SW 1271 (cell line): Measurements from ENCODE around the gene ENDOG.

Source experiments
- DNase-seq, 2 experiments: peaks; one replicate each; lab custom pipeline; 2025; lab: John Stamatoyannopoulos, UW

ENDOG gene

DNA sequence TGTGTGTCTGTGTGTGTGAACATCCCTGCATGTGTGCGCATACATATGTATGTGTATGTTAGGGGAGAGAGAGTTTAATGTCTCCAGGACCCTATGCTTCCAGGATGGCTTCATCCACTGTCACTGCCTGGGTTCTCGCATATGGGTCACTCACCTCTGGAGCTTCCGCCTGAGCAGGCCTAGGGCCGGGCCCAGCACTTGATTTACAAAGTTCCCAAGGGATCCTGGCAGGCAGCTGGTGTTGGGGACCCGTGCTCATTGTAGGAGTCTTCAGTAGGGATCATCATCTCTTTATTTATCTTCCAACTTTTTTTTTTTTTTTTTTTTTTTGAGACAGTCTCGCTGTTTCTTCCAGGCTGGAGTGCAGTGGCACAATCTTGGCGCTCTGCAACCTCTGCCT, 18.2 kb upstream of the ENDOG start:
- no peak for DNase-seq

DNA sequence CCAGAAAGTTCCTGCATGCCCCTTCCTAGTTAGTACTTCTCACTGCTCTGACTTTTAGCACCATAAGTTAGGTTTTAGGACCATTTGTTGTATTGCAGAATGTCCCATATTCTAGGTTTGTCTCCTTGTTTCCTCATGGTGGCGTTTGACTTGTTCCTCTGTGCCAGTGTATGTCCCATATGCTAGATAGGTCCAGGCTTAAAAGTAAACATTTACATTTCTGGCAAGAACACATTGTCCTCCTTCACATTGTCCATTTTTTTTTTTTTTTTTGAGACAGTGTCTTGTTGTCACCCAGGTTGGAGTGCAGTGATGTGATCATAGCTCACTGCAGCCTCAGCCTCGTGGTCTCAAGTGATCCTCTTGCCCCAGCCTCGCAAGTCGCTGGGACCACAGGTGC, 15.8 kb upstream of the ENDOG start:
- DNase-seq, result no peak

DNA sequence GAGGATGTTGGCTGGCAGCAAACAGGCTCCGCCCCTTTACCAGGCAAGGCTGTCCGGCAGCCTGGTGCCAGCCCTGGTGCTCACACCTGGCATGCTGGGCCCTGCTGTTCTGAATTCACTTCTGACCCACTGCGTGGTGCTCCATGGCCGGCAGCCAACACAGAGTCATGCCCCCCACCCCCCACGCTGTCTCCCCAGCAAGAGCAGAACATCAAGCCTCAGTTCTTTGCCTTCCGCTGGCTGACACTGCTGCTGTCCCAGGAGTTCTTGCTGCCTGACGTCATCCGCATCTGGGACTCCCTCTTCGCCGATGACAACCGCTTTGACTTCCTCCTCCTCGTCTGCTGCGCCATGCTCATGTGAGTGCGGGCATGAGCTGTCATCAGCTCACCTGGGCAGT, 12.6 kb upstream of the ENDOG start:
- no peak for DNase-seq

DNA sequence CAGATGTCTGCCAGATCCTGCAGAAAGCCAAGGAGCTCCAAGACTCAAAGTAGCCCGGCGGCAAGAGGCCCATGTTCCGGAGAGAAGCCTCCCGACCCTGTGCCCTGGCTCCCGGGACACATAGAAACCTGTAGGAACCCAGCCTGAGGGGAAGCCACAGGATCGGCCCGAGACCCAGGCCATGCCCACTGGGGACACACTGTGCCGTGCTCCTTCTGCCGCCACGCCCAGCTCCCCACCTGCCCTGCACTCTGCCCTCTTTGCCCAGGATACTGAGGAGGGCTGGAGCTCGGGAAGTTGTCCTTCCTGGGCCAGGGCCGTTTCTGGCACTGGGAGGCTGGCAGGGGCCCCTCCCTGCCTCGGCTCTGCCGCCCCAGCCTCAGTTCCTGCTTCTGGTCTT, 10.5 kb upstream of the ENDOG start:
- no peak for DNase-seq

DNA sequence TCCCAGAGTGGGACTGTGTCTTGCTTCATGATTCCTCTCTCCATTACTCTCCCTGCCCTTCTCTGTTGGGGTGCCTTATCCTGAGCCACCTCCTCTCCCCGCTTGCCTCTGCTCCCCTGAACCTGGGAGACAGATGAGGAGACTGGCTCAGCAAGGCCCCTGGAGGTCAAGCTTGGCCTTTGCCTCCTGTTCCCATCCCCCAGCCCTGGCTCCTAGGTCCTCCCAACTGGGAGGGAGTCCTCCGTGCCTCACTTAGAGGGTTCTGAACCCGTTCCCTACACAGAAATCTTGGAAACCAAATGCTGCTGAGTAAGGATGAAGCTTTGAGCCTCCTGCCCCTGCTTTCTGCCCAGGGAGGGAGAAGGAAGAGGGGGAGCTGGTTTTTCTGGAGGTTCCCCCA, 9.8 kb upstream of the ENDOG start:
- DNase-seq, result no peak

DNA sequence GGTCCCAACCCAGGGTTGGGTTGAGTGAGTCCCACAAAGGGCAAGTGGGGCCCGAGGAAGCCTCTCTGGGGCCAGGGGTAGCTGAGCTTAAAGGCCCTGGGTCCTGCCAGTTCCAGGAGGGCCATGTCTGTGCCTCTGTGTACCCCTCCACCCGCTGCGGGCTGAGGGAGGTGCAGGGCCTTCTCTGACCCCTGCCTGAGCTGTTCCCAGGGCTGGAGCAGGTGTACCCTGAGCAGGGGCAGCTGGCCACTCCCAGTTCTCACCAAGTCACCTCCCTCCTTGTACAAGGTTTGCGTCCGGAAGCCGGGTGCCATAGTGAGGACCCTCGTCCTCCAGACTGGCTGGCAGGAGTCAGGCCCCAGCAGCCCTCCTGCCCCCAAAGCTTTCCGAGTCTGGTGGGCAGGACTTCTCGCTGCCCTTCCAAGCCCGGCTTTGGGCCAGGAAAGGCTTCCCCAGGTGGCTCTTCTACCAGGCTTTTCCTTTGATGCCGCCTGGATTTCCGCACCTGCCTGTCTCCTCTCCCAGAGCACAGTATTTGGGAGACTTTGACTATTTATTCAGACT, 9.2 kb upstream of the ENDOG start:
- no peak for DNase-seq

DNA sequence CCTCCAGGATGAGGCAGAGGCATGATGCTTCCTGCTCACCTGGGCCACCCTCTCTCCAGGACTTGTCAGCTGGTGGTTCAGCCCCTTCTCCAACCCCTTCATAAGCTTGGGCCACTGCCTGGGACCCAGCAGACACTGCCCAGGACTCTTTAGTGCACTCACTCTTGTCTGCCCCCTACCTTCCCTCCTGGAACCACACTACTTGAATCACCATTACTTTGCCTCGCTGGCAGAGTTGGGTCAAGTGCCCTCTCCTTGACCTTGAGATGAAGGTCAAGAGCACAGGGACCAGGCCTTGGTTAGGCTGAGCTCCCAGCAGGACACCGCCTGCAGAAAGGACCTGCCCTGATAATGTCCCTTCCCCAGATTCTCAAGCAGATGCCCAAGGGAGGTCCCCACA, 8.5 kb upstream of the ENDOG start:
- no peak for DNase-seq

DNA sequence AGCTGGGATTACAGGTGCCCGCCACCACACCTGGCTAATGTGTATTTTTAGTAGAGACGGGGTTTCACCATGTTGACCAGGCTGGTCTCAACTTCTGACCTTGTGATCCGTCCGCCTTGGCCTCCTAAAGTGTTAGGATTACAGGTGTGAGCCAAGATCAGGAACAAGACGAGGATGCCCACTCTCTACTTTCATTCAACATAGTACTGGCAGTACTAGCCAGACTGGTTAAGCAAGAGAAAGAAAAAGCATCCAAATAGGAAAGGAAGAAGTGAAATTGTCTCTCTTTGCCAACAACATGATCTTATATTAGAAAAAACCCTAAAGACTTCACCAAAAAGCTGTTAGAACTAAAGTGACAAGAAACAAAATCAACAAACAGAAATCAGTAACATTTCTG, 7.4 kb upstream of the ENDOG start:
- DNase-seq, result no peak

DNA sequence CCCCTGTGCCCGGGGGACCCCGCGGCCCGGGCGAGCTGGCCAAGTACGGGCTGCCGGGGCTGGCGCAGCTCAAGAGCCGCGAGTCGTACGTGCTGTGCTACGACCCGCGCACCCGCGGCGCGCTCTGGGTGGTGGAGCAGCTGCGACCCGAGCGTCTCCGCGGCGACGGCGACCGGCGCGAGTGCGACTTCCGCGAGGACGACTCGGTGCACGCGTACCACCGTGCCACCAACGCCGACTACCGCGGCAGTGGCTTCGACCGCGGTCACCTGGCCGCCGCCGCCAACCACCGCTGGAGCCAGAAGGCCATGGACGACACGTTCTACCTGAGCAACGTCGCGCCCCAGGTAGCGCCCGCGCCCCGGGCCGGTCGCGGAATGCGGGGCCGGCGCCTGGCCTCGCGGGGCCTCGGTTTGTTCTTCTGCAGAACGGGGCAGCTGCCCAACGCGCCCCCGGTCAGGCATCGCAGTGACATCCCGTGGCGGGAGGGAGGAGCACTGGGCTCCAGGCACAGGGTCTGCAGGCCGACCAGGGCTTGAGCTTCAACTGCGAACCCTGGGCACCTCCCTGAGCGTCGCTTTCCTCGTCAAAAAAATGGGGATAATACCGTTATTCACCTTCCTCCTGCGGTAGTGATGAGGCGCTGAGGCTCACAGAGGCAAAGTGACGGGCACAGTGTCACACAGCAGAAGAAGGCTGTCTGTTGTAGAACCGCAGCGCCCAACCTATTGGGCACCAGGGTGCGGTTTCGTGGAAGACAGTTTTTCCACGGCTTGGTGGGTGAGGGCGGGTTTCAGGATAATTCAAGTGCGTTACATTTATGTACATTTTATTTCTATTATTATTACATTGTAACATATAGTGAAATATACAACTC, 777 bp downstream of the ENDOG start:
- peak in 1 of 2 experiments; percentile 44 for DNase-seq

DNA sequence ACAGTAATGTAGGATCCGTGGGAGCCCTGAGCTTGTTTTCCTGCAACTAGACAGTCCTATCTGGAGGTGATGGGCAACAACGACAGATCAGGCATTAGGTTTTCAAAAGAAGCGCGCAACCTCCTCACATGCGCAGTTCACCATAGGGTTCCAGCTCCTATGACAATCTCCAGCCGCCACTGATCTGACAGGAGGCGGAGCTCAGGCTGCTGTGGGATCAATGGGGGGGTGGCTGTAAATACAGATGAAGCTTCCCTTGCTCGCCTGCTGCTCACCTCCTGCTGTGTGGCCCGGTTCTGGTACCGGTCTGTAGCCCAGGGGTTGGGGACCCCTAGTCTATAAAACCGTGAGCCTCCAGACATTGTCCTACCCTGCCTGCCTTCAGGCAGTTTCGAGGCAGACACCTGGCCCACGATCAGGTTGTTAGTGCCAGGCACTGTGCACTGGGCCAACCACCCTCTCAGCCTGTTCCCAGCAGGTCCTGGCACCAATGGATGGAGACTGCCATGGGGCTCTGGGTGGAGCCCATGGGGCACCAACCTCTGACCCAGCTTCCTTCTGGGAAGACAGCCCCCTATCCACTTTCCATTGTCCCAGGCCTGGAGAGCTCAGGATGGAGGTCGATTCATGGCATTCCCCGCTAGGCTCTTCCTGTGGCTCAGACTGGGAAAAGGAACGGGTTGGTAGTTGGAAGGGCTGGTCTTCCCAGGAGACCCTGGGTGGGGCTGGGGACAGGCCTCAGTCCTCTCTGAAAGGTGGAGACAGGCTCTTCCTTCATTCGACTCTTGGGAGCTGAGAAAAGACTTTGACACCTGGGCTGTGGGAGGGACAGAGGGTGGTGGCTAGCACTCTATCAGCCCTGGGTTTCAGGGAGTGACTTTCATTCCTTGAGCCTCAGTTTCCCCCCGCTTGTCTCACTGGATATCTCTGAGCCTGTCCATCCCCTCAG, 1.7 kb downstream of the ENDOG start:
- no peak for DNase-seq

DNA sequence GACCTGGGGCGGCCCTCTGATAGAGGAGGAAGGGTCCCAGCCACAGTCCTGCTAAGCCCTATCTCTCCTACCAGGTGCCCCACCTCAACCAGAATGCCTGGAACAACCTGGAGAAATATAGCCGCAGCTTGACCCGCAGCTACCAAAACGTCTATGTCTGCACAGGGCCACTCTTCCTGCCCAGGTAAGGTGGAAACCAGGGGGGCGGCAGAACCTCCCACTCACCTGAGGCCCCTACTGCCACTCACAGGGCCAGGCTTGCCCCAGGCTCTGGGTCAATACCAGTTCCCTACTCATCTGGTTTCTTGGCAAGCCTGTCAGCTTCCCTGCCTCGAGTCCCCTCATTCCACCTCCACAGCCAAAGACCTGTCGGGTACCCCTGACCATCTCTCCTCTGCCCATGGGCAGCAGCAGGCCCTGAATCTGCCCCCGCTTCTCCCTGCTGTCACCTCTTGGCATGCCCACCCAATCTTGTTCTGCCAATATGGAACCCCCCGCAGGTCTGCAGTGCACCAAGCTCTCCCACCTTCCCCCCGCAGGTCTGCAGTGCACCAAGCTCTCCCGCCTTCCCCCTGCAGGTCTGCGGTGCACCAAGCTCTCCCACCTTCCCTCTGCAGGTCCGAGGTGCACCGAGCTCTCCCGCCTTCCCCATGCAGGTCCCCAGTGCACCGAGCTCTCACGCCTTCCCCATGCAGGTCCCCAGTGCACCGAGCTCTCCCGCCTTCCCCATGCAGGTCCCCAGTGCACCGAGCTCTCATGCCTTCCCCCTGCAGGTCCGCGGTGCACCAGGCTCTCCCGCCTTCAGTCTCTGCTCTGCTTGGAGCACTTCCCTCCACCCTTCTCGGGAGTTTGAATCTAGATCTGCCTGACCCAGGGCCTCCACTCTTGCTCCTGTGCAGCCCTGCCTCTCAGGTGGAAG, 2.6 kb downstream of the ENDOG start:
- DNase-seq, result no peak

DNA sequence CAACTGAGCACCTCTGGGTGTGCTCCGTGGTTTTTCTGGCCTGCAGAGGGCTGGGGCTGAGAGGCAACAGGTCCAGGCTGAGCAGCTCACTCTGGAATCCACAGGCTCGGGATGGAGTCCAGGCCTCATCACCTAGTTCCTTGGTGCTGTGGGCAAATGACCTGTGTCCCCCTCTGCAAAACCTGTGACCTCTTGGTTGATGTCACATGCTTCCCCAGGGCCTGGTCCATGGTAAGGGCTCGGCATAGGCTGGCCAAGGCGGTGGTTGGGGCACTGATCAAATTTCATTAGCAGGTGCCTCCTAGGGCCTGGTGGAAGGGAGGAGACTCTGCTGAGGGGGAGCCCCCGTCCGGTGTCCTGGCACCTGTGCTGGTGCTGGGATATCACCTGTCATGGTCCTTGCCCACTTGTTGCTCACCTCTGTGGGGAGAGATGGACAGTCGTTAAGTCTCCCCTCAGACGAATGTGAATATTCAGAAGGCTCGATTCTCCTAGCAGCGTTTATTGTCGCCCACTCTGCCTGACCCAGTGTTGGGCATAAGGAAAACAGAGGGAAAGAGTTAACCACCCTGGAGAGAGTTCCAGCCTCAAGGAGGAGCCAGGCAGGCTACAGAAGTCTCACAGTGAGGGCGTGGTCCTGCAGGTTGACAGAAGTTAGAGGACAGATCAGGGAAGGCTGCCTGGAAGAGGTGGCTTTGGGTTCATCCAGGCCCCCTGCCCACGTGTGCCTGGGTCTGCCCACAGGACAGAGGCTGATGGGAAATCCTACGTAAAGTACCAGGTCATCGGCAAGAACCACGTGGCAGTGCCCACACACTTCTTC, 3.5 kb downstream of the ENDOG start:
- no peak for DNase-seq

DNA sequence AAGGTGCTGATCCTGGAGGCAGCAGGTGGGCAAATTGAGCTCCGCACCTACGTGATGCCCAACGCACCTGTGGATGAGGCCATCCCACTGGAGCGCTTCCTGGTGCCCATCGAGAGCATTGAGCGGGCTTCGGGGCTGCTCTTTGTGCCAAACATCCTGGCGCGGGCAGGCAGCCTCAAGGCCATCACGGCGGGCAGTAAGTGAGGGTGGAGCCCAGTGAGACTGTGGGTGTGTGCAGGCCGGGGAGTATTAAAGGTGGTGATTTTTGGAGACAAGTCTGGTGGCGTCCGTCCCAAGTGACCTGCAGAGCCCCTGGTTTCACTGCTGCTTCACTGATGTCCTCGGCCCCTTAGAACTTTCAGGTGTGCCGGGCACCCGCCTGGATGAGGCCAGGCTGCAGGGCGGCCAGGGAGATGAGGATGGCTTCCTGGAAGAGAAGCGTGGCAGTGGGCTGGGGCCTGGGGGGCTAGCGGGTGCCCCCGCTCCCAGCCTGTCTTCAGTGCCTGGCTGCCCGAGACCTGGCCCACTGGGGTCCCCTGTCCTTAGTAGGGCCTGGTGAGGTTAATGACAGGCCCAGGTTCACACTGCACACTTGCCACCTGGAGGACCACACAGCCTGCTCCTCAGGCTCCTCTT, 4.2 kb downstream of the ENDOG start:
- DNase-seq, result no peak

DNA sequence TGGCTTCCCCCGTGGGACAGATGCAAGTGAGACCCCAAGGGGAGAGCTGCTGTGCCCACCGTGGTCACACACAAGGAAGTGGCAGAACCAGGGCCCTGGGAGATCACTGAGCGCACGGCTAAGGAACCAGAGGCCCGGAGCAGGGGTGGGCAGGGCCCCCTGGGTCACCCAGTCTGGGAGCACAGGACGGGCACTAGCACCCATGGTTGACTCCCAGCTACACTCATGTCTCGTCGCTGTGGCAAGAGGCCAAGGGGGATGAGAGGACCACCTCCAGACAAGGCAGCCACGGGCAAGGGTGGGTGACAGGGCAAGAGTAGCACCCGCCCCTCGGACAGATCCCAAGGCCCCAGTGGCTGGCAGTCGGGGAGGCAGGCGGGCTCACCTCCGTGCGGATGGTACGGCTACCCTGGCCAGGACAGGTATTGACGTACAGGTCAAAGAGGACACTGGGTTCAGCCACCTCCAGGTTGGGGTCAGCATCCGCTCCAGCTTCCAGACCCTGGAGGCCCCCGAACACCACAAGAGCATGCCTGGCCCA, 5.1 kb downstream of the ENDOG start:
- DNase-seq, result no peak

DNA sequence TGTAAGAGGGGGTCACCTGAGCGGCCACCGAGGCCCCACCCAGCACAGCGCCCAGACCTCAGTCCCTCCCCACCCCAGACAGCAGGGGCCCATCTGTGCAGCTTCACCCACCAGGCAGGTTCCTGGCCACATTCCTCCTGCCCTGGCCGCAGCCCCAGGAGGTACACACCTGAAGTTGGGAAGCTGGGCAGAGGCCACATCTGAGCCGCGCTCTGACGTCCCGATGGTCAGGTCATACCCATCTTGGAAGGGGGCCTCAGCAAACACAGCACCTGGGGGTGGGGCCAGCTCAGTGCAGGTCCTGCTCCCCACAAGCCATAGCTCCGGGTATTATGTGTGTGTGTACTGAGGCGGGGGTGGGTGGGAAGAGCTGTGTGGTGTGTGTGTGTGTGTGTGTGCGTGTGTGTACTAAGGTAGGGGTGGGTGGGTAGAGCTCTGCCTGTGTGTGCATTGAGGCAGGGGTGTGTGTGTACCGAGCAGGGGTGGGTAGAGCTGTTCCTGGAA, 5.7 kb downstream of the ENDOG start:
- no peak for DNase-seq

DNA sequence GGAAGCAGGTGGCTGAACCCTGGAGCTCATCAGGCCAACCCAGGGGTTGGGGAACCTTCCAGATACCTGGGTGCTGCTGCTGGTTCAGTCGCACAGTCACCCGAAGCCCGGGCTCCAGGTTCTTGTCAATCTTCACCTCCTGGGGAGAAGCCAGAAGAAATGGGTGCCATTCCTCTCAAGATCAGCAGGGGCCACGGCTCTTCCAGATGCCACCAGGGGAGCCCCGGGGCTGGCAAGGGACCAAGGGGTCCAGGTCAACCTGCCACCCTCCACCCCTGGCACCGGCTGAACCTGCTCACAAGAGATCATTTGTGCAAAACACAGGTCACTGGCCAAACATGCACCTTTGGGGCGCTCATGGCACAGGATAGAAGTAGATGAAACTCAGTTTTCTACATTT, 6.6 kb downstream of the ENDOG start:
- DNase-seq, result no peak

DNA sequence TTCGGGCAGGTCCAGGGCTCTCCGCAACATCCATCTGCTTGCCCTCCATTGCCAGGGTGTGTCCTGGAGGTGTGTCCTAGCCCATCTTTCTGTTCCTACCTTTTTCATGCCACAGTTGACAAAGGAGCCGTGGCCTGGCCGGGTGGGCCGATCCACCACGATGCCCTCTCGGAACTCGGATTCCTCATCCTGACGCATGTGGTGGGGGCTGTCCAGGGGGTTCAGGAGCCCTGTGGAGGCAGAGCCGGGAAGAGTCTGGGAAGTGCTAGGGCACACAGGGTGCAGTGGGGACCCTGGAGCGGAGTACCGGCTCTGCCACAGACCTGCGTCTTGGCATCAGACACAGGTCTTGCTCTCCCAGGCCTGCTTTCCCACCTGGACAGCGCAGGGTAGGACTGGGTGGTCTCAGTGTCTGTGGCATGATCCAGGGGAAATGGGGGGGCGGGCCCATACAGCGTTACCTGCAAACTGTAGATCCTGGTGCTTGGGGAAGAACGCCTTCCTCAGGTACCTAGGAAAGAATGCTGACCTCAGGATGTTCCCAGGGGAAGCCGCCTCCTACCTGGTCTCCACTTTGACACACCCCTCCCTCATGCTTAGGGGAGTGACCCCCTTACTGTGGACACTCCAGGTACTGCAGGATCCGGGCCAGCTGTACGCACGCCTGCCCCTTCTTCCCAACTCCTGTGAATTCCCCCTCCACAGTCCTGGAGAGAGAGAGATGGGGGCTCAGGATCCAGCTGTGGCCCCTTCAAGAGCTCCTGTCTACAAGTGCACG, 7.8 kb downstream of the ENDOG start:
- no peak for DNase-seq

DNA sequence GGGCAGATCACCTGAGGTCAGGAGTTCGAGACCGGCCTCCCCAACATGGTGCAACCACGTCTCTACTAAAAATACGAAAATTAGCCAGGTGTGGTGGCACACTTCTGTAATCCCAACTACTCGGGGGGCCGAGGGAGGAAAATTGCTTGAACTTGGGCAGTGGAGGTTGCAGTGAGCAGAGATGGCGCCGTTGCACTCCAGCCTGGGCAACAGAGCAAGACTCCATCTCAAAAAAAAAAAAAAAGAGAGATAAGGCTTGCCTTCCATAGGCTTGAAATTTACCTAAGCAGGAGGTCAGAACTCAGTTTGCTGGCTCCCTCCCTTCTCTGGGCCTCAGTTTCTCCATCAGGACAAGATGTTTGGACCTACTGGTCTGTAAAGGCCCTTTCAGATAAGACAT, 10.0 kb downstream of the ENDOG start:
- DNase-seq, result no peak
